C4-2B (cell line): Measurements from ENCODE around the gene CXCL9.

Experiments
- H3K27ac ChIP-seq: fragments of 450-650 bp; 2 replicates; pipeline ENCODE4 v1.5.1; 2017
- CTCF ChIP-seq: fragments of 450-650 bp; conservative IDR thresholded peaks from 2 replicates; pipeline ENCODE4 v1.5.1; 2017; ENCODE audit warnings: mild to moderate bottlenecking
- ZFX ChIP-seq: fragments of 450-650 bp; IDR thresholded peaks from 2 replicates; pipeline ENCODE4 v1.6.1; 2017

The CXCL9 gene

DNA sequence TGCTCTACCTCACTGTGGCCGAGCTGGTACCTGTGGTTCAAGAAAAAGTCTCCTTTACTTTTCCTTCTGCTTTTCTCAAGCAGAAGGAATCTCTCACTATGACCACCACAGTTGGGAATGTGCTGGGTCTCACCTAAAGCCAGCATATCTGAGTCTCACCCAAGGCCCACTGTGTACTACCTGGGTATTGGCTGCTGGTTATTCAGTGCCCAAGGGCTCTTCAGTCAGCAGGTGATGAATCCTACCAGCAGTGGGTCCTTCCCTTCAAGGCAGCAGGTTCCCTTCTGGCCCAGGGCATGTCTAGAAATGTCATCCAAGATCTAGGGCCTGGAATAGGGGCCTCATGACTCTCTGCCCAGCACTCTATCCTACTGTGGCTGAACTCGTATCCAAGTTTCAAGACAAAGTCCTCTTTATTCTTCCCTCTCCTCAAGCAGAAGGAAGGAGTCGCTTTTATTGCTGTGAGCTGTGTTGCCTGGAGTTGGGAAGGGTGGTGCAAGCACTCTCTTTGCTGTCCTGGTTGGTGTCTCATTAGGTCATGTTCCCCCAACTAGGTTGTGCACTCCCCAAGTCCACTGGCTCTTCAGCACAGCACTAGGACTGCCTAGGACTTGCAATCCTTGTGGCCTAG lies 9.9 kb upstream of the CXCL9 start:
- peak overlapping the region; percentile 3 for H3K27ac ChIP-seq
- TF ChIP-seq ZFX (no peak), CTCF (no peak)

- peak overlapping the region; percentile 3 for H3K27ac ChIP-seq
- no peak for TF ChIP-seq CTCF
- no peak for TF ChIP-seq ZFX
Observed at GRCh38 chr4:76016393-76016792, 9.1 kb upstream of the CXCL9 start.

GRCh38 chr4:76013540-76013939 lies 6.2 kb upstream of the CXCL9 start:
- TF ChIP-seq ZFX, result no peak
- no peak for TF ChIP-seq CTCF
- H3K27ac ChIP-seq, result no peak overlapping the region

GRCh38 chr4:76012388-76012801 lies 5.1 kb upstream of the CXCL9 start:
- no peak for TF ChIP-seq ZFX
- no peak for TF ChIP-seq CTCF
- no peak overlapping the region for H3K27ac ChIP-seq

GRCh38 chr4:76011700-76012387 lies 4.5 kb upstream of the CXCL9 start:
- H3K27ac ChIP-seq, result no peak overlapping the region
- TF ChIP-seq ZFX, result no peak
- no peak for TF ChIP-seq CTCF

GRCh38 chr4:76011018-76011670 lies 3.8 kb upstream of the CXCL9 start:
- H3K27ac ChIP-seq, result no peak overlapping the region
- TF ChIP-seq ZFX, result no peak

DNA sequence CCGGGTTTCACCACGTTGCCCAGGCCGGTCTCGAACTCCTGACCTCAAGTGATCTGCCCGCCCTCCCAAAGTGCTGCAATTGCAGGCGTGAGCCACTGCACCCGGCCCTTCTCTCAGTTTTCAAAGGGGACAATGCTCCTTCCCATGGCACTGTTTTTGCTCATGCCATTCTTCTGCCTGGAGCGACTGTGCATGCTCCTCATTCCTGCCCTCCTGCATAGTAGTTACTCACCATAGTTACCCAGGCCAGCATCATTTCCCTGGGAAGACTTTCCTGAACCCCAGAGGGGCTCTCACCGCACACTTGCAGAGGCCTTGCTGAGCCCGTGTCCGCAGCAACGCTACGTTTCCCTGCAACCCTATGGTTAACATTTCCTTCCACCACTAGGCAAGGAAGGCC lies 3.3 kb upstream of the CXCL9 start:
- H3K27ac ChIP-seq, result no peak overlapping the region
- no peak for TF ChIP-seq CTCF
- TF ChIP-seq ZFX, result no peak
